DOHH2 (cell line): Measurements from ENCODE around the gene DAPK2.

Experiments used
- CTCF ChIP-seq: fragments of 200-600 bp; sonication (generic); IDR thresholded peaks from one replicate; pipeline ENCODE4 v1.5.1; 2014; ENCODE audit warnings: antibody characterized with exemption, mild to moderate bottlenecking, low read depth, low read length; ENCODE audit not compliant: poor library complexity, severe bottlenecking
- EZH2phosphoT487 ChIP-seq: fragments of 200-600 bp; sonication (generic); IDR thresholded peaks from 2 replicates; pipeline ENCODE4 v1.6.1; 2017; ENCODE audit warnings: borderline replicate concordance, mild to moderate bottlenecking, antibody characterized with exemption, low read length, moderate library complexity, mixed read lengths

GRCh38 chr15:63858448-63858847 is 187.8 kb downstream of the DAPK2 start:
- TF ChIP-seq CTCF (no peak), EZH2phosphoT487 (no peak)
